GM06990 (cell line): ENCODE measurements around the gene VIPR2.

ENCODE experiments used
- DNase-seq: peaks from one replicate; pipeline ENCODE4 v3.0.0-alpha.2; 2011; ENCODE audit not compliant: insufficient read length; ENCODE audit errors: extremely low read depth
- H3K27me3 ChIP-seq: replicated peaks from 2 replicates; pipeline ENCODE4 v1.6.0; 2011; ENCODE audit warnings: low read length; ENCODE audit not compliant: control insufficient read depth, insufficient read depth
- H3K36me3 ChIP-seq: 2 replicates; pipeline ENCODE4 v1.5.1; 2011; ENCODE audit warnings: low read length; ENCODE audit not compliant: control insufficient read depth, insufficient read depth
- H3K4me3 ChIP-seq: replicated peaks from 2 replicates; pipeline ENCODE4 v1.5.1; 2011; ENCODE audit warnings: low read depth, mild to moderate bottlenecking, control low read depth, low read length
- TF ChIP-seq, protein P1 (sequence below): IDR thresholded peaks from 2 replicates; pipeline ENCODE4 v1.5.1; 2011; ENCODE audit warnings: low read length, control low read depth, mild to moderate bottlenecking, inconsistent platforms; ENCODE audit not compliant: insufficient read depth, poor library complexity, severe bottlenecking

Gene VIPR2

DNA sequence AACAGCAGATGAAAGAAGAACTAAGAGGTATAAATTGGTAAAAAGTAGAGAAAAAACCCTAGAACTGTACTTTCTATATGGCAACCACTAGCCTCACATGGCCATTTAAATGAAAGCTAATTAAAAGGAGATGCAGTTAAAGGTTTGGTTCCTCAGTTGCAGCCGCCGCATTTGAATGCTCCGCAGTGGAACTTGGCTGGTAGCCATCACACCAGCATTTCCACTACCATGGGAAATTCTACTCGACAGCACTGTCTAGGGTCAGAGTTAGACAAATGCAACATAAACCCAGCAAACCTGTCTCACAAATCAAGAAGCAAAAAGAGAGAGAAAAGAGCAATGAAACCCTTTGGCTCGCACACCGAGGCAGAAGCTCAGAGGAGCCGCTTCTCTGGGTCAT, 29.7 kb downstream of the VIPR2 start:
- H3K4me3 ChIP-seq: no peak overlapping the region
- no peaks in the 10 kb centered on the region for H3K27me3 ChIP-seq
- TF ChIP-seq, protein P1, sequence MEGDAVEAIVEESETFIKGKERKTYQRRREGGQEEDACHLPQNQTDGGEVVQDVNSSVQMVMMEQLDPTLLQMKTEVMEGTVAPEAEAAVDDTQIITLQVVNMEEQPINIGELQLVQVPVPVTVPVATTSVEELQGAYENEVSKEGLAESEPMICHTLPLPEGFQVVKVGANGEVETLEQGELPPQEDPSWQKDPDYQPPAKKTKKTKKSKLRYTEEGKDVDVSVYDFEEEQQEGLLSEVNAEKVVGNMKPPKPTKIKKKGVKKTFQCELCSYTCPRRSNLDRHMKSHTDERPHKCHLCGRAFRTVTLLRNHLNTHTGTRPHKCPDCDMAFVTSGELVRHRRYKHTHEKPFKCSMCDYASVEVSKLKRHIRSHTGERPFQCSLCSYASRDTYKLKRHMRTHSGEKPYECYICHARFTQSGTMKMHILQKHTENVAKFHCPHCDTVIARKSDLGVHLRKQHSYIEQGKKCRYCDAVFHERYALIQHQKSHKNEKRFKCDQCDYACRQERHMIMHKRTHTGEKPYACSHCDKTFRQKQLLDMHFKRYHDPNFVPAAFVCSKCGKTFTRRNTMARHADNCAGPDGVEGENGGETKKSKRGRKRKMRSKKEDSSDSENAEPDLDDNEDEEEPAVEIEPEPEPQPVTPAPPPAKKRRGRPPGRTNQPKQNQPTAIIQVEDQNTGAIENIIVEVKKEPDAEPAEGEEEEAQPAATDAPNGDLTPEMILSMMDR: no peak
- DNase-seq: no peak
- no peaks in the 10 kb centered on the region for H3K36me3 ChIP-seq

DNA sequence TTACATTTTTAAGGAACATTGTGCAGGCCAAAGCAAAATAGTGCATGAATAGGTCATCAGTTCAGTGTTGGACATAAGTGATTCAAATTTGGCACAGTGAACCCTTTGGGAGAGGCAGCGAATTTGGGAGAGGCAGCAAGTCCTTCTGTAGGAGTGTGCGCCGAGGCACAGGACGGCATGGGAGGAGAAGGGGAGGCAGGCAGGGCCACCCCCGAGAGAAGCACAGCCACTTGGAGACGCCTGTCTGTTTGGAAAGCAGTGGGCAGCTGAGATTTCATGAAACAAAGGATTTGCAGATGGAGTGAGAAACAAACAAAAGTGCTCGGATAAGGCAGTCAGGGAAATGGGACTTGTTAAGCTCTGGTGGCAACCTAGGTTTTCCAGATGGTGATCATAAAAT, 30.6 kb downstream of the VIPR2 start:
- Histone ChIP-seq H3K36me3 (no peaks in the 10 kb centered on the region), H3K27me3 (no peaks in the 10 kb centered on the region)

DNA sequence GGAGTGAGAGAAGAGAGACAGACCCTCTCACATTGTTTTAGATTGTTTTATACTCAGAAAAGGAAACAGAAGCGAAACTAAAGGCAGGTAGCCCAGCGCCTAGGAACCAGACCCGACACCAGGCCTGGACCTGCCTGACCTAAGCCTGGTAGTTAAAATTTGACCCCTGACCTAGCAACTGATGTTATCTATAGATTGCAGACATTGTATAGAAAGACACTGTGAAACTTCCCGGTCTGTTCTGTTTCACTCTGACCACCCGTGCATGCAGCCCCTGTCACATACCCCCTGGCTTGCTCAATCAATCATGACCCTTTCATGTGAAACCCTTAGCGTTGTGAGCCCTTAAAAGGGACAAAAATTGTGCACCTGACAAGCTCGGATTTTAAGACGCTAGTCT, 31.6 kb downstream of the VIPR2 start:
- DNase-seq: no peak
- no peaks in the 10 kb centered on the region for H3K27me3 ChIP-seq
- no peaks in the 10 kb centered on the region for H3K36me3 ChIP-seq
- TF ChIP-seq, protein P1: no peak
- no peak overlapping the region for H3K4me3 ChIP-seq

More for the DNA sequence above, 30.6 kb downstream of the VIPR2 start:
- DNase-seq: no peak
- TF ChIP-seq, protein P1: no peak
- H3K4me3 ChIP-seq: no peak overlapping the region

DNA sequence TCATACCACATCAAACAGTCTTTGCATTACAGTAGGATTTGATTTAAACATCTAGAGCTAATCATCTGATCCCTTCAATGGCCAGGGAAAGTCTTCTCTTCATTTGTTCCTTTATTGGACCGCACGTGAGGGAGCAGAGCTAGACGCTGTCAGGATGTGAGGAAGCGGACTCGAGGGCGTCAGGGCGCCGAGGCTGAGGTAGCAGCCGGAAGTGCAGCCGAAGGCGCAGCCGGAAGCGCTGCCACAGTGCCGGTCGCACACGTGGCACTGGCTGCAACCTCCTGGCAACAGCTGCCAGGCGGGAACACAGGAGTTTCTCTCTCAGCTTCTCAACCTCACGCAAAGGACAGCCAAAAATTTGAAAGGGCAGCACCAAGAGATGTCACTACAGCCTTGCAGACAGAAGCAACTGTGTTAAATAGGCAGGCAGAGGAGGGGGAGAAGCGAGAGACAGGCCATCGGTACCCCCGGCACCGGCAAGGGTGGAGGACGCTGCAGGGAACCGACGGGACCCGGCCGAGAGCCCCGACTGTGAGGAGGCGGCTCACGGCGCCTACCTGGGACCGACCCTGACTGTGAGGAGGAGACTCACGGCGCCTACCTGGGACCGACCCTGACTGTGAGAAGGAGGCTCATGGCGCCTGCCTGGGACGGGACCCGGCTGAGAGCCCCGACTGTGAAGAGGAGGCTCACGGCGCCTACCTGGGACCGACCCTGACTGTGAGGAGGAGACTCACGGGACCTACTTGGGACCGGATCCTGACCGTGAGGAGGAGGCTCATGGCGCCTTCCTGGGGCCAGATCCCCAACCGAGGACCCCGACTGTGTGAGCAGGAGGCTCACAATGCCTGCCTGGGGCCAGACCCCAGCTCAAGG, 32.3 kb downstream of the VIPR2 start:
- Histone ChIP-seq H3K27me3 (no peaks in the 10 kb centered on the region), H3K4me3 (no peak overlapping the region), H3K36me3 (no peaks in the 10 kb centered on the region)
- TF ChIP-seq, protein P1: no peak
- no peak for DNase-seq

DNA sequence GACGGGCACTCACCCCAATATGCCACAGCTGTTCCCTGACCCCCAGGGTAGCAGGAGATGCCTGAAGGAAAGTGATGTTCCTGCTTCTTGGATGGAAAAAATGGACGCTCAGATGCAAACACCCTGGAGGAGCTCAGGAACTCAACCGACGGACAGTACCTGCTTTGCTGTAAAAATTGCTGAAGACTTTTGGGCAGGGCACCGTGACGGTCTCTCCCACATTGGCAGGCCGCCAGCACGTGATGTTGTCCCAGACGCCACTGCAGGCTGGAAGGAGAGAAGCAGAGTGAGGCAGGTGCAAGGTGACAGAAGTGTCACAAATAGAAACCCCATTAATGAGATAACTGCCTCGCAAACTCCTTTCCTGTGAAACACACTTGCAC, 35.0 kb downstream of the VIPR2 start:
- no peak for DNase-seq
- Histone ChIP-seq H3K36me3 (no peaks in the 10 kb centered on the region), H3K27me3 (no peaks in the 10 kb centered on the region), H3K4me3 (no peak overlapping the region)
- TF ChIP-seq, protein P1: no peak
